K562 (cell line): ENCODE data around the gene ZMAT2. TPM values are rescaled to one million over a fixed set of nuclear protein-coding genes. Genes with fewer than 3 reads are reported as not detected.

Source experiments
- ADNP ChIP-seq: fragments of 200-800 bp; sonication (Bioruptor generic); IDR thresholded peaks from 2 replicates; pipeline ENCODE4 v1.6.1; 2016; ENCODE audit warnings: missing genetic modification characterization, missing compliant biosample characterization
- ATF1 ChIP-seq, 2 experiments: fragments of 450-650 bp in 1 of 2; IDR thresholded peaks; 2 replicates each; pipeline ENCODE4 v1.6.1; 2016; ENCODE audit warnings: missing compliant biosample characterization in 1 of 2, missing genetic modification characterization in 1 of 2
- CHCHD3 ChIP-seq: fragments of 250-450 bp; sonication (Bioruptor Pico); IDR thresholded peaks from 2 replicates; pipeline ENCODE4 v2.1.2; 2022; ENCODE audit warnings: mild to moderate bottlenecking
- DMBX1 ChIP-seq: fragments of 250-450 bp; sonication (Bioruptor Pico); IDR thresholded peaks from 2 replicates; pipeline ENCODE4 v1.8.0; 2022; ENCODE audit warnings: inconsistent platforms, mild to moderate bottlenecking, moderate library complexity, borderline replicate concordance
- E4F1 ChIP-seq: fragments of 250-450 bp; sonication (Bioruptor Pico); IDR thresholded peaks from 2 replicates; pipeline ENCODE4 v1.5.0; 2021; ENCODE audit warnings: mild to moderate bottlenecking, borderline replicate concordance
- EHMT2 ChIP-seq: fragments of 450-650 bp; IDR thresholded peaks from 2 replicates; pipeline ENCODE4 v1.6.1; 2018; ENCODE audit warnings: antibody characterized with exemption
- FOXA1 ChIP-seq: fragments of 450-650 bp; IDR thresholded peaks from 2 replicates; pipeline ENCODE4 v1.6.1; 2016; ENCODE audit warnings: mild to moderate bottlenecking, borderline replicate concordance
- FOXJ2 ChIP-seq: fragments of 200-800 bp; sonication (Bioruptor generic); IDR thresholded peaks from 2 replicates; pipeline ENCODE4 v1.6.1; 2016; ENCODE audit warnings: missing genetic modification characterization, missing compliant biosample characterization
- HMGXB4 ChIP-seq: sonication (generic); formaldehyde crosslinking; IDR thresholded peaks from 2 replicates; pipeline ENCODE4 v1.8.1; 2023; ENCODE audit warnings: mild to moderate bottlenecking, missing genetic modification reagents
- JUNB ChIP-seq: fragments of 450-650 bp; formaldehyde crosslinking; conservative IDR thresholded peaks from 2 replicates; pipeline ENCODE4 v1.4.0; 2020; ENCODE audit warnings: mild to moderate bottlenecking
- KDM5B ChIP-seq: fragments of 200-600 bp; sonication (generic); IDR thresholded peaks from 2 replicates; pipeline ENCODE4 v1.6.1; 2012; ENCODE audit warnings: low read depth, mild to moderate bottlenecking, moderate library complexity, low read length, control low read depth, inconsistent platforms; ENCODE audit not compliant: insufficient replicate concordance
- LCOR ChIP-seq: sonication (generic); formaldehyde crosslinking; IDR thresholded peaks from 2 replicates; pipeline ENCODE4 v1.8.0; 2022; ENCODE audit warnings: mild to moderate bottlenecking, missing genetic modification reagents
- MTF1 ChIP-seq: fragments of 250-450 bp; sonication (Bioruptor Pico); IDR thresholded peaks from 2 replicates; pipeline ENCODE4 v1.9.0; 2021; ENCODE audit warnings: moderate library complexity, mild to moderate bottlenecking, inconsistent platforms, borderline replicate concordance
- NELFE ChIP-seq: IDR thresholded peaks from 2 replicates; pipeline ENCODE4 v1.6.1; 2011; ENCODE audit warnings: mild to moderate bottlenecking; ENCODE audit not compliant: insufficient read depth, insufficient read length
- NR2F6 ChIP-seq: fragments of 450-650 bp; formaldehyde crosslinking; IDR thresholded peaks from 2 replicates; pipeline ENCODE4 v1.4.0; 2020; ENCODE audit warnings: mild to moderate bottlenecking
- OTX1 ChIP-seq: fragments of 450-650 bp; formaldehyde crosslinking; IDR thresholded peaks from 2 replicates; pipeline ENCODE4 v1.4.0; 2022; ENCODE audit warnings: mild to moderate bottlenecking
- RBM17 ChIP-seq: fragments of 200-400 bp; formaldehyde crosslinking; IDR thresholded peaks from 2 replicates; pipeline ENCODE4 v1.6.1; 2017; ENCODE audit warnings: low read depth, mild to moderate bottlenecking, low read length, borderline replicate concordance
- SLC30A9 ChIP-seq: fragments of 250-450 bp; sonication (Bioruptor Pico); IDR thresholded peaks from 2 replicates; pipeline ENCODE4 v1.8.0; 2022; ENCODE audit warnings: mild to moderate bottlenecking, moderate library complexity
- SMARCA5 ChIP-seq: fragments of 450-650 bp; IDR thresholded peaks from 2 replicates; pipeline ENCODE4 v1.6.1; 2016
- TGIF2 ChIP-seq: sonication (generic); formaldehyde crosslinking; IDR thresholded peaks from 2 replicates; pipeline ENCODE4 v1.8.1; 2022; ENCODE audit warnings: mild to moderate bottlenecking, missing genetic modification reagents, moderate library complexity
- WHSC1 ChIP-seq: IDR thresholded peaks from one replicate; pipeline ENCODE4 v1.6.1; 2012; ENCODE audit warnings: low read length, control low read depth, inconsistent platforms
- ZNF134 ChIP-seq: fragments of 250-450 bp; sonication (Bioruptor Pico); conservative IDR thresholded peaks from 2 replicates; pipeline ENCODE4 v1.4.0; 2020
- ZNF280A ChIP-seq: fragments of 450-650 bp; IDR thresholded peaks from 2 replicates; pipeline ENCODE4 v1.6.1; 2018; ENCODE audit warnings: mild to moderate bottlenecking, low read depth; ENCODE audit not compliant: partially characterized antibody
- ZNF668 ChIP-seq: fragments of 250-450 bp; sonication (Bioruptor Pico); IDR thresholded peaks from 2 replicates; pipeline ENCODE4 v1.8.0; 2022; ENCODE audit warnings: mild to moderate bottlenecking, inconsistent platforms
- ZNF778 ChIP-seq: fragments of 450-650 bp; formaldehyde crosslinking; IDR thresholded peaks from 2 replicates; pipeline ENCODE4 v1.4.0; 2020; ENCODE audit warnings: mild to moderate bottlenecking, moderate library complexity
- polyA plus RNA-seq, 8 experiments: library from polyadenylated mRNA; depleted of rRNA in 4 of 8; stranded (reverse) in 5 of 8; unstranded in 3 of 8; fragments of >200 nt; fragmentation: Nextera tagmentation in 2 of 8; fragmentation: Illumina TruSeq in 1 of 8; extraction: Ambion mirVana in 2 of 8; extraction: Trizol in 1 of 8; gene quantifications; 2 replicates each; pipeline versions ENCODE4 v1.2.1 to v1.2.3, GENCODE V29; 2011 to 2014; ENCODE audit warnings: inconsistent platforms in 1 of 8, missing spikeins in 1 of 8
- total RNA-seq, 7 experiments: library from RNA; depleted of rRNA in 6 of 7; stranded (reverse); fragments of >200 nt in 6 of 7; fragmentation: Illumina TruSeq in 2 of 7; extraction: Trizol in 2 of 7; gene quantifications; 2 replicates each; pipeline versions ENCODE4 v1.2.1 to v1.2.3, GENCODE V29; 2011 to 2021; ENCODE audit warnings: low replicate concordance in 1 of 7

Gene ZMAT2
- total and polyA plus RNA-seq, 9 of the 15 experiments (the other 6 are each of a cell fraction or from before 2014, with no cell fraction given): 44.2 to 101 (median 69.2) TPM

- TF ChIP-seq RBM17 (no peak), ATF1 (CRISPR knock-in tag; IDR thresholded peaks at IDR 0.05) (peak; percentile 67), ATF1 (tag; IDR thresholded peaks at IDR 0.05) (peak; percentile 99), ZNF778 (no peak), SMARCA5 (no peak), EHMT2 (peak; percentile 91), TGIF2 (CRISPR knock-in tag) (no peak), ZNF668 (CRISPR knock-in tag) (no peak), FOXJ2 (tag) (no peak; the same call in 1 of the 2 replicates), CHCHD3 (CRISPR knock-in tag) (no peak), ZNF134 (CRISPR knock-in tag) (0 out of 2 replicates have a peak, but pooled peaks have one; percentile 16), HMGXB4 (CRISPR knock-in tag) (peak; percentile 84; the same call in 1 of the 2 replicates), ADNP (tag) (no peak), JUNB (CRISPR knock-in tag) (no peak), NR2F6 (no peak), NELFE (no peak), OTX1 (CRISPR knock-in tag) (no peak), MTF1 (CRISPR knock-in tag) (no peak), LCOR (CRISPR knock-in tag) (peak; percentile 70; the same call in 1 of the 2 replicates), KDM5B (peak; percentile 56), E4F1 (no peak), FOXA1 (no peak), WHSC1 (no peak), DMBX1 (CRISPR knock-in tag) (no peak), ZNF280A (no peak), SLC30A9 (CRISPR knock-in tag) (no peak)
Measured at GRCh38 chr5:140725799-140726471, 25.7 kb downstream of the ZMAT2 start (continued).
